Right cardiac atrium (tissue), 5 donors: ENCODE data around the gene TAF6. TPM values are rescaled to one million over a fixed set of nuclear protein-coding genes. Genes with fewer than 3 reads are reported as not detected.

ENCODE experiments used
- ATAC-seq, 2 donors: fragments of 200-7000 bp; cut with Tn5 transposase; one replicate each; pipeline versions ENCODE4 v1.8.0 to v1.9.1; 2020; ENCODE audit warnings: moderate library complexity in 2 of 2, mild to moderate bottlenecking in 1 of 2
- DNase-seq, 3 donors: peaks; one replicate each; pipeline ENCODE4 v3.0.0-alpha.2; 2020
- H3K27ac ChIP-seq: one replicate; pipeline ENCODE4 v1.5.1; 2013; ENCODE audit warnings: mild to moderate bottlenecking, low read length, control low read depth, moderate library complexity
- H3K27me3 ChIP-seq: one replicate; pipeline ENCODE4 v1.6.1; 2013; ENCODE audit not compliant: control insufficient read depth, insufficient read depth
- H3K4me1 ChIP-seq: one replicate; pipeline ENCODE4 v1.6.1; 2013; ENCODE audit warnings: low read length; ENCODE audit not compliant: control insufficient read depth, insufficient read depth
- H3K4me3 ChIP-seq: one replicate; pipeline ENCODE4 v1.5.1; 2013; ENCODE audit warnings: low read length, control low read depth
- H3K9me3 ChIP-seq: one replicate; pipeline ENCODE4 v1.6.1; 2013; ENCODE audit warnings: low read length; ENCODE audit not compliant: control insufficient read depth
- WGBS: extraction: QIAGEN DNeasy Blood & Tissue Kit; methylation state at CpG from one replicate; pipeline ENCODE4 v1.1.7; 2013; 5-methylcytosine and 5-hydroxymethylcytosine counted together
- intact Hi-C, 4 donors: fragments of 100-400 bp; cut with DNase I; formaldehyde crosslinking; loops; one replicate each; pipeline versions ENCODE4 v1.11.0 to v1.14.0; 2022 to 2023
- polyA plus RNA-seq: library from polyadenylated mRNA; stranded (reverse); fragments of 200-250 nt; gene quantifications from one replicate; pipeline ENCODE4 v1.2.3, GENCODE V29; 2013
- total RNA-seq, 4 donors: library from RNA; stranded (reverse); fragmentation: NEBNext Ultra II Directional; extraction: Animal tissue kit (Norgen Biotek cat#: 25700); gene quantifications; one replicate each; pipeline ENCODE4 v1.2.1, GENCODE V29; 2021
- donor health status: healthy with polysubstance abuse.
- donor health status: DM: no; HTN: yes; CAD: no.
- donor health status: DM: no; HTN: no; CAD: no.
- donor health status: DM: no; HTN: yes; CAD: no; lungs with severe emphysema.
- donor health status: DM: yes; HTN: yes; CAD: no.

Gene TAF6
- total and polyA plus RNA-seq, 5 donors, result 29.7 to 37.7 (median 33.9) TPM

GRCh38 chr7:100158229-100159098, 39.3 kb upstream of the TAF6 start, which contains the start of gene TRAPPC14:
TSS of gene TRAPPC14 (minus strand) at chr7:100158723. CDS start at chr7:100158499, 224 bp downstream.
- peak within 1 kb of the TSS; percentile 69 for H3K4me3 ChIP-seq
- H3K4me1 ChIP-seq, result no peaks in the 10 kb centered on the region
- ATAC-seq (peak; percentile 92 to 93), DNase-seq (peak; percentile 96 to 99 (median 98))
- peak within 1 kb of the TSS; percentile 13 for H3K27ac ChIP-seq
- intact Hi-C loops, result no loop called here
- 1% methylated on average over 87 of the region's 87 CpGs for WGBS
- no peaks in the 10 kb centered on the region for H3K9me3 ChIP-seq
- no peaks in the 10 kb centered on the region for H3K27me3 ChIP-seq

DNA sequence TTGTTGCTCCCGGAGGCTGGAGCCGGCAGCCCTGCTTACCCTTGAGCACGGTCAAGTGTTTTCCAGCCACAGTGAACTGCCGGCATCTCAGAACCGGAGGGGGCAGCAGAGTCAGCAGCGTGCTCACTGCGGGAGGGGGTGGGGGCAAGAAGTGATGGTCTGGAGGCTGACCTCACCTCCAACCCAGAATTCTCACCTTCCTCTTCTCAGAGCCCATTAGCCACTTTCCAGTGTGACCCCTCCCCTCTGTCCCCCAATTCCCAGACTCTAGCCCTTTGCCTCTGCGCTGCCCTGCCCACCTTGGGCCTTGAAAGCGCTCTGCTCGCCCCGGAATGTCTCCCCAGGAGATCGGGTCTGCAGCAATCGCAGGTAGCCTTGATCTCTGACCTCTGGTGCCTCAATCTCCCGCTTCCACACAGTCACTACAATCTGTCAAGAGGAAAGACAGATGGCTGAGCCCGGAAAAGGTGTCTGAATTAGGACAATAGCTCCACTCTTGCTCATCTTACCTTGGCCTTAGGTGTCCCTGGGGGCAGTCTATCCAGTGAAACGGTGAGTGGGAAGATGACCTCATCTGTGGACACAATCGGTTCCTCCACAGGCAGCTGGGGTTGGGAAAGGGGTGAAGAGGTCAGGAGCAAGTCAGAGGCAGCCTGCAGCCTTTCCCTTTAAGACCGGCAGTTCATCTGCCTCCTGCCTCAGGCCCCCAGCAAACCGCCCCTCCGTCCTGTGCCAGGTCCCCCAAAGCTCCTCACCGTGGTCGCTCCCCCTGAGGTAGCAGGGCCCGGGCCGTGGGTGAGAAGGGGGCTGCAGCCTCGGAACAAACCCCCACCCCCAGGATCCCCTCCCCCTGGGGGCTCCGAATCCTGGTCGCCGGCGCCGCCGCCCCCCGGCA, 38.4 kb upstream of the TAF6 start:
- WGBS, result 17% methylated on average over 32 of the region's 32 CpGs
- DNase-seq (peak in 2 of 3 donors; percentile 30 to 67), ATAC-seq (peak; percentile 1 to 9)
- intact Hi-C loops, result no loop called here
- Histone ChIP-seq H3K27ac (peak overlapping the region; percentile 21), H3K9me3 (no peaks in the 10 kb centered on the region), H3K4me3 (peak overlapping the region; percentile 69), H3K4me1 (no peaks in the 10 kb centered on the region), H3K27me3 (no peaks in the 10 kb centered on the region)

DNA sequence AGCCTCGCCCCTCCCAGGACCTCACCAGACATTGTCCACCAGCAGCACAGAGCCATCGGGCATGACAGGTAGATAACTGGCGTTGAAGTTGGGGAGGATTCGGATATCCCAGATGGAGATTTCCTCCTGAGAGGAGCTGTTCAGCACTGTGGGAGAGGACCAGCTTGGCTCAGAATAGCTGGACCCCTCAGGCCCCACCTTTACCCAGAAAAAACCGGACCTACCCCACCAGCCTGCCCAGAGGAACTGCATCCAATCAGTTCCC, 37.8 kb upstream of the TAF6 start:
- intact Hi-C loops, result no loop called here
- H3K4me1 ChIP-seq, result no peaks in the 10 kb centered on the region

GRCh38 chr7:100156331-100157068, 37.3 kb upstream of the TAF6 start:
- Histone ChIP-seq H3K4me1 (no peaks in the 10 kb centered on the region), H3K9me3 (no peaks in the 10 kb centered on the region), H3K4me3 (no peak overlapping the region), H3K27ac (peak overlapping the region; percentile 21), H3K27me3 (no peaks in the 10 kb centered on the region)
- DNase-seq (peak in 2 of 3 donors; percentile 43 to 61), ATAC-seq (no peak)
- intact Hi-C loops, result no loop called here
- 81% methylated on average over 16 of the region's 16 CpGs for WGBS

More for the DNA sequence above, 37.8 kb upstream of the TAF6 start:
- Histone ChIP-seq H3K4me3 (no peak overlapping the region), H3K27me3 (no peaks in the 10 kb centered on the region), H3K27ac (peak overlapping the region; percentile 21), H3K9me3 (no peaks in the 10 kb centered on the region)
- DNase-seq, result no peak
- WGBS, result 73% methylated on average over 5 of the region's 5 CpGs
- ATAC-seq, result no peak

- no peak for ATAC-seq
- intact Hi-C loops, result no loop called here
- 85% methylated on average over 20 of the region's 20 CpGs for WGBS
Measured at GRCh38 chr7:100155553-100156317, 36.6 kb upstream of the TAF6 start.

GRCh38 chr7:100154651-100155491, 35.7 kb upstream of the TAF6 start:
- Histone ChIP-seq H3K9me3 (no peaks in the 10 kb centered on the region), H3K27ac (no peak overlapping the region), H3K27me3 (no peaks in the 10 kb centered on the region), H3K4me3 (no peak overlapping the region), H3K4me1 (no peaks in the 10 kb centered on the region)
- 69% methylated on average over 30 of the region's 30 CpGs for WGBS
- ATAC-seq, result no peak
- intact Hi-C loops, result no loop called here
- DNase-seq, result peak in 2 of 3 donors; percentile 58 to 64

More at GRCh38 chr7:100155553-100156317, 36.6 kb upstream of the TAF6 start:
- Histone ChIP-seq H3K27me3 (no peaks in the 10 kb centered on the region), H3K4me3 (no peak overlapping the region), H3K9me3 (no peaks in the 10 kb centered on the region), H3K4me1 (no peaks in the 10 kb centered on the region), H3K27ac (no peak overlapping the region)
- DNase-seq, result peak in 1 of 3 donors; percentile 40

GRCh38 chr7:100153708-100154535, 34.8 kb upstream of the TAF6 start:
- 77% methylated on average over 16 of the region's 16 CpGs for WGBS
- no peak overlapping the region for H3K27ac ChIP-seq
- peak in 1 of 3 donors; percentile 28 for DNase-seq

GRCh38 chr7:100152937-100153666, 33.9 kb upstream of the TAF6 start:
- no peaks in the 10 kb centered on the region for H3K27me3 ChIP-seq
- peak in 1 of 3 donors; percentile 47 for DNase-seq
- H3K9me3 ChIP-seq, result no peaks in the 10 kb centered on the region
- H3K4me3 ChIP-seq, result no peak overlapping the region
- WGBS, result 90% methylated on average over 18 of the region's 18 CpGs
- H3K27ac ChIP-seq, result no peak overlapping the region
- intact Hi-C loops, result no loop called here
- ATAC-seq, result no peak
- no peaks in the 10 kb centered on the region for H3K4me1 ChIP-seq

More at GRCh38 chr7:100153708-100154535, 34.8 kb upstream of the TAF6 start:
- Histone ChIP-seq H3K4me3 (no peak overlapping the region), H3K4me1 (no peaks in the 10 kb centered on the region), H3K9me3 (no peaks in the 10 kb centered on the region), H3K27me3 (no peaks in the 10 kb centered on the region)
- intact Hi-C loops, result no loop called here
- no peak for ATAC-seq
